ENCODE results near the gene RASSF7.

Gene RASSF7

GRCh38 chr11:592501-592900, 31.7 kb downstream of the RASSF7 start:
- peaks cover 22% of the 10 kb centered on the region for H3K36me3 ChIP-seq (ENCODE audit: insufficient read depth, low read length)

GRCh38 chr11:592918-593317, 32.1 kb downstream of the RASSF7 start:
- H3K9ac ChIP-seq (ENCODE audit: low read depth, low read length): no peak overlapping the region
- H3K9me3 ChIP-seq (ENCODE audit: control insufficient read depth, insufficient read depth, low read length): no peaks in the 10 kb centered on the region
- H3K4me1 ChIP-seq (ENCODE audit: insufficient read depth, low read length): no peaks in the 10 kb centered on the region
- H3K36me3 ChIP-seq (ENCODE audit: insufficient read depth, low read length): peaks cover 18% of the 10 kb centered on the region

More at GRCh38 chr11:592501-592900, 31.7 kb downstream of the RASSF7 start:
- H3K9me3 ChIP-seq (ENCODE audit: control insufficient read depth, insufficient read depth, low read length): no peaks in the 10 kb centered on the region
- H3K4me1 ChIP-seq (ENCODE audit: insufficient read depth, low read length): no peaks in the 10 kb centered on the region; the same call in 1 of the 2 replicates
- no peak overlapping the region for H3K9ac ChIP-seq (ENCODE audit: low read depth, low read length)

DNA sequence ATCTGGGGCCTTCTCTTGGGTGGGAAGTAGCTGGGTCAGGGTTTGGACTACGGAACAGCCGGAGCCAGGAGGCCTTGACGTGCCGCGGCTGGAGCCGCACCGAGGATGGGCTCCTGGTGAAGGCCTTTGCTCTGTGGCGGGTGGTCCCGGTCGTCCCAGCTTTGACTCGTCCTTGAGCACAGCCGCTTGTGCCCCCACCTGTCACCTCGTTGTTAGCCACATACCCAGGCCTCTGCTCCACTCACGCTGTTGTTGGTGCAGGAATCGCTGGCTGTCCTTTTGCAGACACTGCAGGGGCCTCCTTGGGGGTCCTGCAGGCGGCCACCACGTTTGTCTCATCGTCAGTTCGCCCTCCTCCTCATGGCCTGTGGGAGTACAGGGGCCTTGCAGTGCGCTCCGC, 32.6 kb downstream of the RASSF7 start:
- Histone ChIP-seq H3K36me3 (ENCODE audit: insufficient read depth, low read length) (peaks cover 16% of the 10 kb centered on the region), H3K4me1 (ENCODE audit: insufficient read depth, low read length) (no peaks in the 10 kb centered on the region), H3K9ac (ENCODE audit: low read depth, low read length) (no peak overlapping the region), H3K9me3 (ENCODE audit: control insufficient read depth, insufficient read depth, low read length) (no peaks in the 10 kb centered on the region)

DNA sequence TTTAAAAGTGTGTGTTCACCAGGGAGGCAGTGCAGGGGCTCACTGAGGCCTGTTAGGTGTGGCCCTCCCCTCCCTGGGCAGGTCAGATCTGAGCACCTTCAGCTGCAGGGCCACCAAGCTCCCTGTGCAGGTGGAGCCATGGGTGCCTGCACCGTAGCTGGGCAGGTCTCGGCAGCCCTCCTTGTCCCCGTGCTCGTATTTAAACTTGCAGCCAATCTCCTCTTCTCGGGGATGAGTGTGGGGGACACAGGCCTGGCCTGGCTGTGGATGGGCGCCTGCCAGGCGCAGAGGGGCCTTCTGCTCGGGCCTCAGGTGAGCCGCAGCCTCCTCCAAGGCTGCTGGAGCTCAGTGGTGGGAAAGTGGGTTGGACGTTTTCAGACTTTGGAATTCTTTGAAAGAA, 34.6 kb downstream of the RASSF7 start:
- Histone ChIP-seq H3K9ac (ENCODE audit: low read depth, low read length) (no peak overlapping the region), H3K9me3 (ENCODE audit: control insufficient read depth, insufficient read depth, low read length) (no peaks in the 10 kb centered on the region), H3K4me1 (ENCODE audit: insufficient read depth, low read length) (no peaks in the 10 kb centered on the region), H3K36me3 (ENCODE audit: insufficient read depth, low read length) (peaks cover 20% of the 10 kb centered on the region)

DNA sequence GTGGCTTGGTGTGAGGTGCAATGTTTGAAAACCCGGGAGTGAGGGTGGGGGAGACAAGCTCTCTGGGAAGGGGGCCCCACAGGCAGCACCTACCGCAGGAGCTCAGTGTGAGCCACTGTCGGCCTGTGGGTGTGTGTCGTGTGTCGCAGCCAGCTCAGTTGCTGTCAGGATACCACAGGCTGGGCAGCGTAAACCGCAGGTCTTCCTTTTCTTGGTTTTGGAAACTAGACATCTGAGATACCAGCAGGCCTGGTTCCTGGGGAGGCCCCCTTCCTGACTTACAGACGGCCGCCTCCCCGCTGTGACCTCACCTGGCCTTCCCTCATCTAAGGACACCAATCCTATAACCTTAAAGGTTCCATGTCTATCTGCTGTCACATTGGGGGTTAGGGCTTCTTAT, 35.6 kb downstream of the RASSF7 start:
- H3K36me3 ChIP-seq (ENCODE audit: insufficient read depth, low read length): peaks cover 21% of the 10 kb centered on the region
- no peaks in the 10 kb centered on the region for H3K9me3 ChIP-seq (ENCODE audit: control insufficient read depth, insufficient read depth, low read length)
- no peaks in the 10 kb centered on the region for H3K4me1 ChIP-seq (ENCODE audit: insufficient read depth, low read length)
- H3K9ac ChIP-seq (ENCODE audit: low read depth, low read length): no peak overlapping the region

DNA sequence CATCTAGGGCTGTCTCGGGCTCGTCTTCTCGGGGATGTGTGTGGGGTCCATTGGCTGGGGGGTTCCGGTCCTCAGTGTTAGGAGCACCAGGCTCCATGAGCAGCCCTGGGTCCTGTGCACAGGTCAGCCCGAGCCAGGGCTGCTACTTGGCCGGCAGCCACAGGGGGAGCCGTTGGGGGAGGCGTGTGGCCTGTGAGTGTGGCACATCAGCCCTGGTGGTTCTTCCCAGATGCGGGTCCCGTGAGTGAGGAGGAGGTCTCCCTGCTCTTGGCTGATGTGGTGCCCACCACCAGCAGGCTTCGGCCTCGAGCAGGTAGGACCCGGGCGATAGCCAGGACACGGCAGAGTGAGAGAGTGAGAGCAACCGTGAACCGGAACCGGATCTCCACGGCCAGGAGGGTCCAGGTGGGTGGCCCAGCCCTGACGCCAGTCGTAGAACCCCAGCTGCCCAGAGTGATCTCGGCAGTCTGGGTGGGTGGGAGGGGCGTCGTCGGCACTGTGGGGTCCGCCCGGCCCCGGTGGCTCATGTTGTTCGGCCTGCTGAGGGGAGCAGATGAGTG, 36.5 kb downstream of the RASSF7 start:
- no peak overlapping the region for H3K9ac ChIP-seq (ENCODE audit: low read depth, low read length)
- H3K9me3 ChIP-seq (ENCODE audit: control insufficient read depth, insufficient read depth, low read length): no peaks in the 10 kb centered on the region
- peaks cover 27% of the 10 kb centered on the region for H3K36me3 ChIP-seq (ENCODE audit: insufficient read depth, low read length)
- no peaks in the 10 kb centered on the region for H3K4me1 ChIP-seq (ENCODE audit: insufficient read depth, low read length)

- no peaks in the 10 kb centered on the region for H3K9me3 ChIP-seq (ENCODE audit: control insufficient read depth, insufficient read depth, low read length)
- peaks cover 26% of the 10 kb centered on the region for H3K36me3 ChIP-seq (ENCODE audit: insufficient read depth, low read length)
Observed at GRCh38 chr11:598005-598680, 37.4 kb downstream of the RASSF7 start.

GRCh38 chr11:601573-602245, 40.9 kb downstream of the RASSF7 start:
- H3K9ac ChIP-seq (ENCODE audit: low read depth, low read length): no peak overlapping the region
- H3K4me1 ChIP-seq (ENCODE audit: insufficient read depth, low read length): no peaks in the 10 kb centered on the region
- H3K36me3 ChIP-seq (ENCODE audit: insufficient read depth, low read length): peaks cover 29% of the 10 kb centered on the region
- H3K9me3 ChIP-seq (ENCODE audit: control insufficient read depth, insufficient read depth, low read length): no peaks in the 10 kb centered on the region

More at GRCh38 chr11:598005-598680, 37.4 kb downstream of the RASSF7 start:
- Histone ChIP-seq H3K9ac (ENCODE audit: low read depth, low read length) (no peak overlapping the region), H3K4me1 (ENCODE audit: insufficient read depth, low read length) (no peaks in the 10 kb centered on the region)

- Histone ChIP-seq H3K4me1 (ENCODE audit: insufficient read depth, low read length) (no peaks in the 10 kb centered on the region), H3K9me3 (ENCODE audit: control insufficient read depth, insufficient read depth, low read length) (no peaks in the 10 kb centered on the region), H3K9ac (ENCODE audit: low read depth, low read length) (no peak overlapping the region), H3K36me3 (ENCODE audit: insufficient read depth, low read length) (peaks cover 34% of the 10 kb centered on the region)
Observed at GRCh38 chr11:603154-603553, 42.4 kb downstream of the RASSF7 start.

DNA sequence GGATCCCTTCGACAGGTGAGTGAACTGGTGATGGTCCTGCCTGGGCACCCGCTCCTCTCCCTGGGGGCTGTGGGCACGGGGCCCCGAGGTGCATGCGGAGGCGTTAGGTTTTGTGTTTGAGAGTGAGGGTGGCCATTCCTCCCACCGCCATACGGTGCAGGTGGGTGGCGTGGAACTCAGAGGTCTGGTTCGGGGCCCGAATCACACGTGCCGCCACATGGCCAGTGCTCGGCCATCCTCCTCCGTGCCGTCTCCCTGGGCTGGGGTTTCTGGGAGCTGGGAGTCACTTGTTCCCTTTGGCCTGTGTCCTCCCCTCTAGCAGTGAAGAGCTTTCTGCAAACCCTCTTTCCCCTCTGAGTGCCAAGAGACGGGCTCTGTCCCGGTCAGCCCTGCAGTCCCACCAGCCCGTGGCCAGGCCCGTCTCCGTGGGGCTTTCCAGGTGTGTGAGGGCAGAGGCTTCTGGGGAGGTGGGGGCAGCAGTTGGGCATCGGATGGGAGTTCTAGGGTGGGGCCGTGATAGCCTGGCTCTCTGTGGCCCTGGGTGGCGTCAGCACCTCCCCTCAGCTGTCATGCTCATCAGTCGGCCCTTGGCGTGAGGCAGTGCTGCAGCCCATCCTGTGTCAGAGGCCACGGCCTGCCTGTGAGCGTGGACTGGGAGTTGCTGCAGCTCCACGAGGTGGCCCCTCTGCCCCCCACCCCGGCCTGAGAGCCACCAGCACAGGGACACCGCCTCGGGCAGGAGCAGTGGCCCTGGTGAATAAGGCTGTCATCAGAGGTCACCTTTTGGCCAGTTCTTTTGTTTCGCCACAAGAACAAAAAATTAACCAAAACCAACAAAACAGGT, 44.7 kb downstream of the RASSF7 start:
- H3K9ac ChIP-seq (ENCODE audit: low read depth, low read length): no peak overlapping the region
- H3K4me1 ChIP-seq (ENCODE audit: insufficient read depth, low read length): no peaks in the 10 kb centered on the region
- H3K36me3 ChIP-seq (ENCODE audit: insufficient read depth, low read length): peaks cover 30% of the 10 kb centered on the region
- no peaks in the 10 kb centered on the region for H3K9me3 ChIP-seq (ENCODE audit: control insufficient read depth, insufficient read depth, low read length)

GRCh38 chr11:606245-606644, 45.5 kb downstream of the RASSF7 start:
- Histone ChIP-seq H3K9me3 (ENCODE audit: control insufficient read depth, insufficient read depth, low read length) (no peaks in the 10 kb centered on the region), H3K36me3 (ENCODE audit: insufficient read depth, low read length) (peaks cover 30% of the 10 kb centered on the region), H3K4me1 (ENCODE audit: insufficient read depth, low read length) (no peaks in the 10 kb centered on the region), H3K9ac (ENCODE audit: low read depth, low read length) (no peak overlapping the region)

- H3K36me3 ChIP-seq (ENCODE audit: insufficient read depth, low read length): peaks cover 26% of the 10 kb centered on the region
- H3K4me1 ChIP-seq (ENCODE audit: insufficient read depth, low read length): no peaks in the 10 kb centered on the region
- H3K9me3 ChIP-seq (ENCODE audit: control insufficient read depth, insufficient read depth, low read length): no peaks in the 10 kb centered on the region
- no peak overlapping the region for H3K9ac ChIP-seq (ENCODE audit: low read depth, low read length)
Observed at GRCh38 chr11:607020-607780, 46.4 kb downstream of the RASSF7 start.

DNA sequence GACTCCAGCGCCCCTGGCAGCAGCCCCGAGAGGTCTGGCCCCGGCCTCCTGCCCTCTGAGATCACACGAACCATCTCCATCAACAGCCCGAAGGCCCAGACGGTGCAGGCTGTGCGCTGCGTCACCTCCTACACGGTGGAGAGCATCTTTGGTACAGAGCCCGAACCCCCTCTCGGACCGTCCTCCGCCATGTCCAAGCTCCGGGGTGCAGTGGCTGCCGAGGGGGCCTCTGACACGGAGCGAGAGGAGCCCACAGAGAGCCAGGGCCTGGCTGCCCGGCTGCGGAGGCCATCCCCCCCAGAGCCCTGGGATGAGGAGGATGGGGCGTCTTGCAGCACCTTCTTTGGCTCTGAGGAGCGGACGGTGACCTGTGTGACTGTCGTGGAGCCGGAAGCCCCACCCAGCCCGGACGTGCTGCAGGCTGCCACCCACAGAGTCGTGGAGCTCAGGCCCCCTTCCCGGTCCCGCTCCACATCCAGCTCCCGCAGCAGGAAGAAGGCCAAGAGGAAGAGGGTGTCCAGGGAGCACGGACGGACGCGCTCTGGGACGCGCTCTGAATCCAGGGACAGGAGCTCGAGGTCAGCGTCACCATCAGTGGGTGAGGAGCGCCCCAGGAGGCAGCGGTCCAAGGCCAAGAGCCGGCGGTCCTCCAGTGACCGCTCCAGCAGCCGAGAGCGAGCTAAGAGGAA, 47.3 kb downstream of the RASSF7 start:
- Histone ChIP-seq H3K9ac (ENCODE audit: low read depth, low read length) (no peak overlapping the region), H3K4me1 (ENCODE audit: insufficient read depth, low read length) (no peaks in the 10 kb centered on the region; the same call in 1 of the 2 replicates), H3K36me3 (ENCODE audit: insufficient read depth, low read length) (peaks cover 27% of the 10 kb centered on the region), H3K9me3 (ENCODE audit: control insufficient read depth, insufficient read depth, low read length) (no peaks in the 10 kb centered on the region)
